ENCODE measurements around the gene FCAMR. TPM values are rescaled to one million over a fixed set of nuclear protein-coding genes. Genes with fewer than 3 reads are reported as not detected.
A peak's percentile ranks its signal among the peaks of the same experiment; 100 is the strongest.

Gene FCAMR
- total RNA-seq, 1 experiment from 2014 or later, result not detected

DNA sequence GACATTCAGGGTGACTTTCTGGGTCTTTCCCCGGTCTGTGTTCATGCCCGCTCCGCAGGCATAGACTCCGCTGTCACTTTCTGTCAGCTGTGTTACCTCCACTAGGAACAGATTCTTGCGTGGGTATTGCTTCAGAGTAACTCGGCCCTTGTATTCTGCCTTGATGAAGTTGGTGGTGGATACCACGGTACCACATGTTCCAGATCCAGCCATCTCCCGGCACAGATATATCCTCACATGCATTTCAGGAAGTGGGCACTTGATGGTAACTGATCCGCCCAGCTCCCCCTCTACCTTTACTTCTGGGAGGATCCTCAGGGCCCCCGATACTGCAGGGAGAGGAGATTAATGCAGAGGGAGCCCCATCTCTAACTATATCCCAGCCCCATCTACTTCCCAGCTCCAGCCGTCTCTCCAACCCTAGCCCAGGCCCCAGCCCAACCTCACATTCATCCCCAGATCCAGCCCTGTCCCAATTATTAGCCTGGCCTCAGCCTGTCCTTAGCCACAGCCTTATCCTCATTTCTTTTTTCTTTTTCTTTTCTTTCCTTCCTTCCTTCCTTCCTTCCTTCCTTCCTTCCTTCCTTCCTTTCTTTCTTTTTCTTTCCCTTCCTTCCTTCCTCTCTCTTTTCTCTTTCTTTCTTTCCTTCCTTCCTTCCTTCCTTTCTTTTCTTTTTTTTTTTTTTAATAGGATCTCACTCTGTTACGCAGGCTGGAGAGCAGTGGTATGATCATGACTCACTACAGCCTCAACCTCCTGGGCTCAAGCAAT, 56.3 kb downstream of the FCAMR start (continued):
- TF ChIP-seq FOXP1 (CRISPR knock-in tag; IDR thresholded peaks at IDR 0.05; ENCODE audit: borderline replicate concordance) (no peak), TP53 (CRISPR knock-in tag; IDR thresholded peaks at IDR 0.05) (no peak), NFE2L1 (CRISPR knock-in tag; IDR thresholded peaks at IDR 0.05) (no peak)

DNA sequence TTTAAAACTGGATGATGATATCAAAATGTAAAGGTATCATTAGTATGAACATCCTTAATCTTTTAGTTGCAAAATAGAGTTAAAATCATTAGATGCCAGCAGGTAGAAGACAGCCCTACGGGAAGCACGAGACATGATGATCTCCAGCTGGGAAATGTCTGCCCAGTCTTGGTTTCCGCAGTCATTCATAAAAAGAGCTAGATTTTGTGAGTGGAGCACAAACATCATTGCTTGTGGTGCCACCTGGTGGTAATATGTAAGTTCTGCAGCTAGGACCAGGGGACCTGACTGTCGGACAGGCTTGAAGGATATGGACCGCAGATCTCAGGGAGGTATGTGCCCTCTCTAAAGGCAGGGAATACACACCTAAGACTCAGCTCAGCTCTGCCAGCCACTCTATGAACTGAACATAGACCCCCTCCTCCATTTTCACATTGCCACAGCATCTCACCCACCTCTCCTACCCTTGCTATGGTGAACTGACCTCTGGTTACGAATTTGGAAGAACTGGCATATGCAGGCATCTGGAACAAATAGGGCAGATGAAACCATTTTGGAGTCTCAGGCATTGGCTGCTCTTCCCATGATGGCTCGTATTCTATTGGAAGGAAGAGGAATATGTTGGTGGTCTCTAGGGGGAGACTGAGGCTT, 57.7 kb downstream of the FCAMR start:
- Mint-ChIP-seq H3K36me3 (no peaks in the 10 kb centered on the region), H3K27me3 (ENCODE audit: low read depth) (peaks cover 40% of the 10 kb centered on the region), H3K4me3 (no peak overlapping the region), H3K27ac (no peak overlapping the region), H3K4me1 (peaks cover 8% of the 10 kb centered on the region), H3K9me3 (no peaks in the 10 kb centered on the region)
- TF ChIP-seq SMAD3 (CRISPR knock-in tag; IDR thresholded peaks at IDR 0.05; ENCODE audit: borderline replicate concordance), result no peak
- TF ChIP-seq, protein P1, sequence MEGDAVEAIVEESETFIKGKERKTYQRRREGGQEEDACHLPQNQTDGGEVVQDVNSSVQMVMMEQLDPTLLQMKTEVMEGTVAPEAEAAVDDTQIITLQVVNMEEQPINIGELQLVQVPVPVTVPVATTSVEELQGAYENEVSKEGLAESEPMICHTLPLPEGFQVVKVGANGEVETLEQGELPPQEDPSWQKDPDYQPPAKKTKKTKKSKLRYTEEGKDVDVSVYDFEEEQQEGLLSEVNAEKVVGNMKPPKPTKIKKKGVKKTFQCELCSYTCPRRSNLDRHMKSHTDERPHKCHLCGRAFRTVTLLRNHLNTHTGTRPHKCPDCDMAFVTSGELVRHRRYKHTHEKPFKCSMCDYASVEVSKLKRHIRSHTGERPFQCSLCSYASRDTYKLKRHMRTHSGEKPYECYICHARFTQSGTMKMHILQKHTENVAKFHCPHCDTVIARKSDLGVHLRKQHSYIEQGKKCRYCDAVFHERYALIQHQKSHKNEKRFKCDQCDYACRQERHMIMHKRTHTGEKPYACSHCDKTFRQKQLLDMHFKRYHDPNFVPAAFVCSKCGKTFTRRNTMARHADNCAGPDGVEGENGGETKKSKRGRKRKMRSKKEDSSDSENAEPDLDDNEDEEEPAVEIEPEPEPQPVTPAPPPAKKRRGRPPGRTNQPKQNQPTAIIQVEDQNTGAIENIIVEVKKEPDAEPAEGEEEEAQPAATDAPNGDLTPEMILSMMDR (IDR thresholded peaks at IDR 0.05), result peak; percentile 81
- DNase-seq (ENCODE audit: low spot score), result peak; percentile 70
- CTCF ChIA-PET, result interaction anchor here (0.5 to 3.5 kb wide), 54 partner anchors 9 to 589 kb away, joined by 3 to 58 read pairs (median 5); partner anchors contain the start of genes C1orf116, DYRK3, EIF2D and FCMR
- ATAC-seq, result peak; percentile 43
- POLR2A ChIA-PET, result no interaction called here

DNA sequence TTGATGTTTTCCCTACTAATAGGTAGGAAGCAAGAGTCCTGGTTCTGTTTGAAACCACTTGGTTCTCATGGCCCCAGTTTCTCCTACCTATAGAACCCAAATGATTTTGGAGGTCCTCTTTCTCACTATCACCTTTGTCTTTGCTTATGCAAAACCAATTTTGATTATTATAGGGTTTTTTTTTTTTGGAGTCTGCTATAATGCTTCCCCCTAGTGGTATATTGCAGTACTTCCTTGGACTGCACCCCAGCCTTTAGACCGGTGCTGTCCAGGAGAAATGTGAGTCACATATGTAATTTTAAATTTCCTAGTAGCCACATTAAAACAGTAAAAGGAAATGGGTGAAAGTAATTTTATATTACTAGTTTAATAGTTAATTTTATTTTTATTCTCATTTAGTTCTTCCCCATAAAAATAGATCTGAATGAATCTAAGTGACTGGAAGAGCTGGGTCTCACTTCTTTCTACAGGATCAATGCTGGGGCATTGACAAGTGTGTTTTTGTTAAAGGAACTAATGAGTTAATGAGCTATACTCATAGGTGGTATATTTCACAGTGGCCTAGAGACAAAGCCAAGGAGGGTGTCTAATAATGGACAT, 59.1 kb downstream of the FCAMR start:
- Mint-ChIP-seq H3K27ac (no peak overlapping the region), H3K27me3 (ENCODE audit: low read depth) (peaks cover 49% of the 10 kb centered on the region), H3K9me3 (no peaks in the 10 kb centered on the region), H3K4me1 (peaks cover 12% of the 10 kb centered on the region), H3K4me3 (peak overlapping the region; percentile 70), H3K36me3 (no peaks in the 10 kb centered on the region)
- no peak for DNase-seq (ENCODE audit: low spot score)
- CTCF ChIA-PET, result interaction anchor here (0.6 to 3.5 kb wide), 16 partner anchors 14 to 1669 kb away, joined by 3 to 58 read pairs (median 5); partner anchors contain the start of gene DYRK3
- POLR2A ChIA-PET, result no interaction called here
- TF ChIP-seq, protein P1 (IDR thresholded peaks at IDR 0.05), result peak; percentile 86
- no peak for TF ChIP-seq JUN (CRISPR knock-in tag; IDR thresholded peaks at IDR 0.05)
- ATAC-seq, result no peak

DNA sequence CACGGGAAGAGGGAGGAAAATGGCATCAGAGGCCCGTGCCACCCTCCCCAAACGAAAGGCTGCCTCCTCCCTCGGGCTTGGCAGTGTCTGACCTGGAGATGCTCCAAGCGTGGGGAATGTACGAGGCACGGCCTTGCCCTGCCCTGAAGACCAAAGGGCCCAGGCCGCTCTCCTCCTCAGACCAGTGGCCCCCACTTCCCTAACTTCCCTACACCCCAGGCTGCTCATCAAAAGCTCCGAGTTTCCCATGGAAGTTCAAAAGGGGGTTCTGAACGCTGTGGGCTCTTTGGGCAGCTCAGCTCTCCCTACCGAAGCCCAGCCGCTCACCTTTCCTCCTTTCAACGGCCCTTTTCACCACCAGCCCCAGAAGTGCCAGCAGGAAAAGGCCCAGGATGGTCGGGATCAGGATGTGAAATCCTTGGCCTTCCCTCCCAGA, 60.4 kb downstream of the FCAMR start:
- H3K4me3 Mint-ChIP-seq, result peak overlapping the region; percentile 70
- TF ChIP-seq ZNF671 (CRISPR knock-in tag; IDR thresholded peaks at IDR 0.05) (no peak), RELA (CRISPR knock-in tag; IDR thresholded peaks at IDR 0.05; ENCODE audit: borderline replicate concordance) (0 out of 2 replicates have a peak, but pooled peaks have one; percentile 9), FOXJ3 (CRISPR knock-in tag; IDR thresholded peaks at IDR 0.05; ENCODE audit: borderline replicate concordance) (no peak), NR3C1 (CRISPR knock-in tag; conservative IDR thresholded peaks at IDR 0.05; ENCODE audit: low read depth) (no peak), ZNF317 (CRISPR knock-in tag; IDR thresholded peaks at IDR 0.05; ENCODE audit: borderline replicate concordance, low read depth) (no peak), SP1 (CRISPR knock-in tag; conservative IDR thresholded peaks at IDR 0.05) (no peak)
- TF ChIP-seq, protein P2, sequence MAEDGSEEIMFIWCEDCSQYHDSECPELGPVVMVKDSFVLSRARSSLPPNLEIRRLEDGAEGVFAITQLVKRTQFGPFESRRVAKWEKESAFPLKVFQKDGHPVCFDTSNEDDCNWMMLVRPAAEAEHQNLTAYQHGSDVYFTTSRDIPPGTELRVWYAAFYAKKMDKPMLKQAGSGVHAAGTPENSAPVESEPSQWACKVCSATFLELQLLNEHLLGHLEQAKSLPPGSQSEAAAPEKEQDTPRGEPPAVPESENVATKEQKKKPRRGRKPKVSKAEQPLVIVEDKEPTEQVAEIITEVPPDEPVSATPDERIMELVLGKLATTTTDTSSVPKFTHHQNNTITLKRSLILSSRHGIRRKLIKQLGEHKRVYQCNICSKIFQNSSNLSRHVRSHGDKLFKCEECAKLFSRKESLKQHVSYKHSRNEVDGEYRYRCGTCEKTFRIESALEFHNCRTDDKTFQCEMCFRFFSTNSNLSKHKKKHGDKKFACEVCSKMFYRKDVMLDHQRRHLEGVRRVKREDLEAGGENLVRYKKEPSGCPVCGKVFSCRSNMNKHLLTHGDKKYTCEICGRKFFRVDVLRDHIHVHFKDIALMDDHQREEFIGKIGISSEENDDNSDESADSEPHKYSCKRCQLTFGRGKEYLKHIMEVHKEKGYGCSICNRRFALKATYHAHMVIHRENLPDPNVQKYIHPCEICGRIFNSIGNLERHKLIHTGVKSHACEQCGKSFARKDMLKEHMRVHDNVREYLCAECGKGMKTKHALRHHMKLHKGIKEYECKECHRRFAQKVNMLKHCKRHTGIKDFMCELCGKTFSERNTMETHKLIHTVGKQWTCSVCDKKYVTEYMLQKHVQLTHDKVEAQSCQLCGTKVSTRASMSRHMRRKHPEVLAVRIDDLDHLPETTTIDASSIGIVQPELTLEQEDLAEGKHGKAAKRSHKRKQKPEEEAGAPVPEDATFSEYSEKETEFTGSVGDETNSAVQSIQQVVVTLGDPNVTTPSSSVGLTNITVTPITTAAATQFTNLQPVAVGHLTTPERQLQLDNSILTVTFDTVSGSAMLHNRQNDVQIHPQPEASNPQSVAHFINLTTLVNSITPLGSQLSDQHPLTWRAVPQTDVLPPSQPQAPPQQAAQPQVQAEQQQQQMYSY (CRISPR knock-in tag; IDR thresholded peaks at IDR 0.05), result no peak
- TF ChIP-seq, protein P3, sequence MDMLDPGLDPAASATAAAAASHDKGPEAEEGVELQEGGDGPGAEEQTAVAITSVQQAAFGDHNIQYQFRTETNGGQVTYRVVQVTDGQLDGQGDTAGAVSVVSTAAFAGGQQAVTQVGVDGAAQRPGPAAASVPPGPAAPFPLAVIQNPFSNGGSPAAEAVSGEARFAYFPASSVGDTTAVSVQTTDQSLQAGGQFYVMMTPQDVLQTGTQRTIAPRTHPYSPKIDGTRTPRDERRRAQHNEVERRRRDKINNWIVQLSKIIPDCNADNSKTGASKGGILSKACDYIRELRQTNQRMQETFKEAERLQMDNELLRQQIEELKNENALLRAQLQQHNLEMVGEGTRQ (CRISPR knock-in tag; IDR thresholded peaks at IDR 0.05), result no peak
- ATAC-seq, result peak; percentile 21
- DNase-seq (ENCODE audit: low spot score), result no peak
- ChIA-PET CTCF (interaction anchor here (0.9 to 3.4 kb wide), 28 partner anchors 14 to 279 kb away, joined by 3 to 26 read pairs (median 4); partner anchors contain the start of genes C1orf116, DYRK3, IL20 and PFKFB2), POLR2A (interaction anchor here (0.6 to 1.3 kb wide), 3 partner anchors 143 to 1967 kb away, joined by 3 to 4 read pairs (median 3); partner anchors contain the start of genes EIF2D and PFKFB2)
- H3K9me3 Mint-ChIP-seq, result no peaks in the 10 kb centered on the region
- H3K27ac Mint-ChIP-seq, result no peak overlapping the region
- no peaks in the 10 kb centered on the region for H3K36me3 Mint-ChIP-seq
- peaks cover 51% of the 10 kb centered on the region for H3K27me3 Mint-ChIP-seq (ENCODE audit: low read depth)
- H3K4me1 Mint-ChIP-seq, result peaks cover 12% of the 10 kb centered on the region

Data from WTC11 (cell line).